MM.1S (cell line): Measurements from ENCODE around the gene DSCAM.

Source experiments
- DNase-seq: peaks from one replicate; pipeline ENCODE4 v3.0.0-alpha.2; 2015
- H2AFZ ChIP-seq: fragments of 300-600 bp; sonication (generic); 2 replicates; pipeline ENCODE4 v1.6.0; 2016; ENCODE audit warnings: antibody characterized with exemption, low read length
- H3F3A ChIP-seq: fragments of 300-600 bp; sonication (generic); 2 replicates; pipeline ENCODE4 v1.6.1; 2016; ENCODE audit warnings: mild to moderate bottlenecking, antibody characterized with exemption, low read length, moderate library complexity, mixed read lengths; ENCODE audit not compliant: insufficient read depth
- H3K27ac ChIP-seq: fragments of 300-600 bp; sonication (generic); 2 replicates; pipeline ENCODE4 v1.5.1; 2016; ENCODE audit warnings: mild to moderate bottlenecking, low read length
- H3K27me3 ChIP-seq: fragments of 300-600 bp; sonication (generic); replicated peaks from 2 replicates; pipeline ENCODE4 v1.6.0; 2016; ENCODE audit warnings: low read length; ENCODE audit not compliant: insufficient read depth
- H3K36me3 ChIP-seq: fragments of 300-600 bp; sonication (generic); replicated peaks from 2 replicates; pipeline ENCODE4 v1.6.1; 2016; ENCODE audit warnings: mild to moderate bottlenecking, low read length, mixed read lengths; ENCODE audit not compliant: insufficient read depth
- H3K4me1 ChIP-seq: fragments of 300-600 bp; sonication (generic); 2 replicates; pipeline ENCODE4 v1.6.1; 2016; ENCODE audit warnings: low read length, mixed read lengths
- H3K4me2 ChIP-seq: fragments of 300-600 bp; sonication (generic); 2 replicates; pipeline ENCODE4 v1.6.0; 2016; ENCODE audit warnings: low read depth, low read length
- H3K4me3 ChIP-seq: fragments of 300-600 bp; sonication (generic); 2 replicates; pipeline ENCODE4 v1.5.1; 2016; ENCODE audit warnings: low read length, mixed read lengths
- H3K79me2 ChIP-seq: fragments of 300-600 bp; sonication (generic); 2 replicates; pipeline ENCODE4 v1.6.1; 2016; ENCODE audit warnings: mixed run types, low read length, mixed read lengths
- H3K9ac ChIP-seq: fragments of 300-600 bp; sonication (generic); 2 replicates; pipeline ENCODE4 v1.6.1; 2016; ENCODE audit warnings: low read length, mixed read lengths
- H3K9me2 ChIP-seq: fragments of 300-600 bp; sonication (generic); replicated peaks from 2 replicates; pipeline ENCODE4 v1.6.1; 2016; ENCODE audit warnings: mild to moderate bottlenecking, low read length, mixed read lengths; ENCODE audit not compliant: insufficient read depth
- H3K9me3 ChIP-seq: fragments of 300-600 bp; sonication (generic); replicated peaks from 2 replicates; pipeline ENCODE4 v1.6.1; 2016; ENCODE audit warnings: mild to moderate bottlenecking, low read length, mixed read lengths; ENCODE audit not compliant: insufficient read depth
- H4K20me1 ChIP-seq: fragments of 300-600 bp; sonication (generic); 2 replicates; pipeline ENCODE4 v1.6.1; 2016; ENCODE audit warnings: mild to moderate bottlenecking, low read length, moderate library complexity, mixed read lengths; ENCODE audit not compliant: insufficient read depth
- CTCF ChIP-seq: fragments of 300-600 bp; sonication (generic); IDR thresholded peaks from 2 replicates; pipeline ENCODE4 v1.5.1; 2016; ENCODE audit warnings: antibody characterized with exemption, low read length, mixed read lengths
- EZH2 ChIP-seq: fragments of 300-600 bp; sonication (generic); optimal IDR thresholded peaks from 2 replicates; pipeline ENCODE3; 2017; ENCODE audit warnings: low read depth, mild to moderate bottlenecking, antibody characterized with exemption, low read length, mixed read lengths
- EZH2phosphoT487 ChIP-seq: fragments of 300-600 bp; sonication (generic); IDR thresholded peaks from 2 replicates; pipeline ENCODE4 v1.6.1; 2018; ENCODE audit warnings: antibody characterized with exemption, low read length

DSCAM gene

DNA sequence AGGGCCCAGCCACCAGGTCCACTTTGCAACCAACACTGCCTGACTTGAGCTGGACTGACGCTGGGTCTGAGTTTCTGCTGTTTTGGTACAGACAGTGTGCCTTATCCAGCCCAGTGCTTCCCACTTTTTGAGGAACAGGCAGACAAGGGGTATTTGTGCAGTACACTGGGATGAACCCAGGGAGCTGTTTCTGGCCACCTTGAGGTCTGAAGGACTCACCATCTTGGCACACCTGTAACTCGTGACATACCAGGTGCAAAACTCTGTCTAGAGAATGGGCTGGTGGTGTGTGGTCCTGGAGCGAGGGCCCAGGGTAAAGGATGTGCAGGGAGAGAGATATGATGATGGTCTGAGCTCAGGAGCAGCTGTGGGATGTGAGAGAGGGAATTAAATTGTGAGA lies 831.1 kb downstream of the DSCAM start:
- Histone ChIP-seq H3K4me3 (no peak overlapping the region), H3K36me3 (peaks cover 36% of the 10 kb centered on the region)

GRCh38 chr21:40014394-40014793 lies 832.6 kb downstream of the DSCAM start:
- H2AFZ ChIP-seq = no peak overlapping the region
- peak overlapping the region; percentile 67; the same call in 1 of the 2 replicates for H3K9ac ChIP-seq

More for the DNA sequence above, 831.1 kb downstream of the DSCAM start:
- TF ChIP-seq CTCF (no peak), EZH2 (no peak), EZH2phosphoT487 (no peak)
- Histone ChIP-seq H3K9ac (peak overlapping the region; percentile 67), H3K4me1 (peaks cover 94% of the 10 kb centered on the region), H3F3A (peaks cover 93% of the 10 kb centered on the region), H3K4me2 (peak overlapping the region; percentile 62), H4K20me1 (peaks cover 62% of the 10 kb centered on the region), H3K9me2 (no peaks in the 10 kb centered on the region), H3K27ac (peak overlapping the region; percentile 89), H3K79me2 (peaks cover 97% of the 10 kb centered on the region), H3K27me3 (no peaks in the 10 kb centered on the region), H2AFZ (no peak overlapping the region), H3K9me3 (no peaks in the 10 kb centered on the region)
- DNase-seq = peak; percentile 77

DNA sequence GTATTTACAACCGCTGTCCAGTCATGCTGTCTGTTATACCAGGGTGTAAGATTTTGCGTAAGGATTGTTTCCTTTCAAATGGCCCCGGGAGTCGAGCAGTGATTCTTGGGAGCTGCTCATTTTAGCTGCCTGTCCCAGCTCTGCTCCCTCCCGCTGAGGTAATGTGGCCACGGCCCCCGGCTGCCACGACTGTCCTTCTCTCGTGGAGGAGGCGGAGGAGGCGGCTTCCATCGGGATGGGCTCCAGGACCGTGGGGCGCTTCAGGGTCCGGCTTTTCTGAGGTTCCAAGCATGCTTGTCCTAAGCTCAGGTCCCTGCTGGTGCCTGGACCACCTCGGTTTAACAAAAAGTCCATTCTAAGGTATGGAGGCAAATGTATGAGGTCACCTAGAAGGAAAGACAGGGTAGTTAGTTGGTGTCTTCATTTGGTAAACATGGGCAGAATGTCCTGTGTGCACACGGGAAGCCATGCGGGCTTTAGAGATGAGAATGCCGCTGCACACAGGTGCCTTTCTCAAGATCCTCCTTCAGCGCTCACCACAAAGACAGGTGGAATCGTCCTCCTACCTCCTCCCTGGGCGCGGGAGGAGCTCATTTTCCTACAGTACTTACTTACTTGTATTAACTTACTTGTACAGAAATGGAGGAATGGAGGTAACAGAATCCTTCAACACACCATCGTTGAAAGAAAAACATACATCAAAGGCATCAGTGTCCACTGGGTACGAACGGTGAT lies 833.8 kb downstream of the DSCAM start:
- peaks cover 97% of the 10 kb centered on the region for H3K79me2 ChIP-seq
- H3K9me3 ChIP-seq = no peaks in the 10 kb centered on the region
- peak overlapping the region; percentile 67 for H3K9ac ChIP-seq
- DNase-seq = peak; percentile 82
- H3K27ac ChIP-seq = peak overlapping the region; percentile 89
- peaks cover 98% of the 10 kb centered on the region for H3K4me1 ChIP-seq
- H3K27me3 ChIP-seq = no peaks in the 10 kb centered on the region
- H3F3A ChIP-seq = peaks cover 96% of the 10 kb centered on the region
- H3K4me2 ChIP-seq = peak overlapping the region; percentile 62
- H3K36me3 ChIP-seq = peaks cover 34% of the 10 kb centered on the region
- peak overlapping the region; percentile 9 for H3K4me3 ChIP-seq
- no peak overlapping the region for H2AFZ ChIP-seq
- TF ChIP-seq EZH2 (no peak), CTCF (no peak), EZH2phosphoT487 (no peak)
- no peaks in the 10 kb centered on the region for H3K9me2 ChIP-seq
- H4K20me1 ChIP-seq = peaks cover 66% of the 10 kb centered on the region

More at GRCh38 chr21:40014394-40014793, 832.6 kb downstream of the DSCAM start:
- Histone ChIP-seq H3K79me2 (peaks cover 97% of the 10 kb centered on the region), H3K36me3 (peaks cover 38% of the 10 kb centered on the region), H3F3A (peaks cover 95% of the 10 kb centered on the region), H3K4me3 (no peak overlapping the region), H3K9me3 (no peaks in the 10 kb centered on the region), H4K20me1 (peaks cover 64% of the 10 kb centered on the region), H3K9me2 (no peaks in the 10 kb centered on the region), H3K27me3 (no peaks in the 10 kb centered on the region), H3K4me1 (peaks cover 97% of the 10 kb centered on the region), H3K27ac (peak overlapping the region; percentile 89), H3K4me2 (peak overlapping the region; percentile 62)
- no peak for DNase-seq
- no peak for TF ChIP-seq EZH2
- TF ChIP-seq CTCF = no peak
